ENCODE measurements around the gene GYS2. TPM values are rescaled to one million over a fixed set of nuclear protein-coding genes. Genes with fewer than 3 reads are reported as not detected.

Gene GYS2
- total RNA-seq = 10 to 100 TPM; 15.5 to 86.8 TPM
- polyA plus RNA-seq = 10 to 100 TPM; 19.8 to 48.5 TPM

DNA sequence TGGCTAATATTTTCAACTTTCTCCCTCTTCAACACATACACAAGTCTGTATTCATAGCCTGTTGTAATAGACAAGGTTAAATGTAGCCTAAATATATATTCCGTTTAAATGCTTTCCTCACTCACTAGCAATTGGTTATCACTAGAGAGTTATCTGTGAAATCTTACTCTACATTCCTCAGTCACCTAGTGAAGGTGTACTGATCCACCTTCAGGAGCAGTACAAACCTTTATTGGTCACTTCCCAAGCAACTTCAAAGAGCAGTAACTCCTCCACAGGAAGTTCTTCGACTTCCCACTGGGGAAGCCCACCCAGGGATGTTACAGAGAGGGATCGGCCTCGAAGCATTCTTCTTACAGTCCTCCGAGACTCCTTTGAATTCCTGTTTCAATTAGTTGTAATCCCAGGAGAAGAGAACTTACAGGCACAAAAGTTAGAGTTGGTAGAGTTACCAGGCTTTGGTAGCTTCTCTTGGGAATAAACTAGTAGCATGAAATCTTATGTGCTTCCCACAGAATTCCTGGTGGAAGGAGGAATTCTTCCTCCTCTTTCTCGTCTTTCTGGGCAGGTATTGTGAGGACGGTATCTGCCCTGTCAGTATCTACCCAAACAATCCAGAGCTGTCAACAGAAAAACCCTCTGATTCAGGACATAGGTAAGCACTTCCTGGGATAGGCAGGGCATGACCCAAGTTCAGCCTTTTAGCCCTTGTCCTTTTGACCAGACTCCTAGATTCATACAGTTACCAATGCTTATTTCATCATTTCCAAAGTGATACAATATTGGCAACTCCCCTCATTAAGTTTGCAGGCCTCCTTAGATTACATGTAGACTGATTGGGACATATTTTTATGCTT, at the start of gene GYS2:
GYS2 (minus strand) TSS at position 603 of the 857 bp plus-strand sequence; CDS start at position 348, 255 bp downstream.
- no peak for DNase-seq (ENCODE audit: low spot score)
- Histone ChIP-seq H3K9me3 (ENCODE audit: control insufficient read depth in 4 of 4, low read length in 3 of 4) (no peaks in the 10 kb centered on the region), H3K4me1 (ENCODE audit: control insufficient read depth in 4 of 4, insufficient read depth in 4 of 4, low read length in 3 of 4) (peaks cover 2 to 18% (median 14%) of the 10 kb centered on the region in 4 donors), H3K36me3 (ENCODE audit: control insufficient read depth in 4 of 4, insufficient read depth in 3 of 4, low read depth in 1 of 4, low read length in 3 of 4) (no peaks in the 10 kb centered on the region), H3K9ac (ENCODE audit: low read depth in 1 of 2, low read length in 2 of 2) (peak within 1 kb of the TSS; percentile 76 to 96), H3K4me3 (ENCODE audit: low read depth in 1 of 3, low read length in 3 of 3) (peak within 1 kb of the TSS; percentile 67 to 92 (median 84)), H3K27ac (ENCODE audit: low read depth in 1 of 2, low read length in 2 of 2) (peak within 1 kb of the TSS; percentile 80 to 83), H3K27me3 (ENCODE audit: control insufficient read depth in 4 of 4, insufficient read depth in 4 of 4, low read length in 3 of 4) (no peaks in the 10 kb centered on the region)
- TF ChIP-seq, protein P1, sequence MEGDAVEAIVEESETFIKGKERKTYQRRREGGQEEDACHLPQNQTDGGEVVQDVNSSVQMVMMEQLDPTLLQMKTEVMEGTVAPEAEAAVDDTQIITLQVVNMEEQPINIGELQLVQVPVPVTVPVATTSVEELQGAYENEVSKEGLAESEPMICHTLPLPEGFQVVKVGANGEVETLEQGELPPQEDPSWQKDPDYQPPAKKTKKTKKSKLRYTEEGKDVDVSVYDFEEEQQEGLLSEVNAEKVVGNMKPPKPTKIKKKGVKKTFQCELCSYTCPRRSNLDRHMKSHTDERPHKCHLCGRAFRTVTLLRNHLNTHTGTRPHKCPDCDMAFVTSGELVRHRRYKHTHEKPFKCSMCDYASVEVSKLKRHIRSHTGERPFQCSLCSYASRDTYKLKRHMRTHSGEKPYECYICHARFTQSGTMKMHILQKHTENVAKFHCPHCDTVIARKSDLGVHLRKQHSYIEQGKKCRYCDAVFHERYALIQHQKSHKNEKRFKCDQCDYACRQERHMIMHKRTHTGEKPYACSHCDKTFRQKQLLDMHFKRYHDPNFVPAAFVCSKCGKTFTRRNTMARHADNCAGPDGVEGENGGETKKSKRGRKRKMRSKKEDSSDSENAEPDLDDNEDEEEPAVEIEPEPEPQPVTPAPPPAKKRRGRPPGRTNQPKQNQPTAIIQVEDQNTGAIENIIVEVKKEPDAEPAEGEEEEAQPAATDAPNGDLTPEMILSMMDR (IDR thresholded peaks at IDR 0.05; ENCODE audit: low read depth, low read length, missing input control) = no peak
- TF ChIP-seq, protein P2, sequence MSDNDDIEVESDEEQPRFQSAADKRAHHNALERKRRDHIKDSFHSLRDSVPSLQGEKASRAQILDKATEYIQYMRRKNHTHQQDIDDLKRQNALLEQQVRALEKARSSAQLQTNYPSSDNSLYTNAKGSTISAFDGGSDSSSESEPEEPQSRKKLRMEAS (IDR thresholded peaks at IDR 0.05) = peak; percentile 75
- peak; percentile 97 to 98 for TF ChIP-seq HNF4A (conservative IDR thresholded peaks at IDR 0.05)
- TF ChIP-seq EGR1 (IDR thresholded peaks at IDR 0.05; ENCODE audit: low read depth in 2 of 2) = peak in 1 of 2 donors; percentile 48
- peak; percentile 96 to 97 for TF ChIP-seq RXRA (IDR thresholded peaks at IDR 0.05)
- TF ChIP-seq TAF1 (conservative IDR thresholded peaks at IDR 0.05) = peak; percentile 95
- peak; percentile 75 for TF ChIP-seq YY1 (IDR thresholded peaks at IDR 0.05)
- peak; percentile 48 for TF ChIP-seq NR2F2 (IDR thresholded peaks at IDR 0.05)
- TF ChIP-seq, protein P3, sequence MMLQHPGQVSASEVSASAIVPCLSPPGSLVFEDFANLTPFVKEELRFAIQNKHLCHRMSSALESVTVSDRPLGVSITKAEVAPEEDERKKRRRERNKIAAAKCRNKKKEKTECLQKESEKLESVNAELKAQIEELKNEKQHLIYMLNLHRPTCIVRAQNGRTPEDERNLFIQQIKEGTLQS (IDR thresholded peaks at IDR 0.05) = peak; percentile 95
- peak; percentile 50 to 67 for TF ChIP-seq RAD21 (IDR thresholded peaks at IDR 0.05)
- TF ChIP-seq, protein P4, sequence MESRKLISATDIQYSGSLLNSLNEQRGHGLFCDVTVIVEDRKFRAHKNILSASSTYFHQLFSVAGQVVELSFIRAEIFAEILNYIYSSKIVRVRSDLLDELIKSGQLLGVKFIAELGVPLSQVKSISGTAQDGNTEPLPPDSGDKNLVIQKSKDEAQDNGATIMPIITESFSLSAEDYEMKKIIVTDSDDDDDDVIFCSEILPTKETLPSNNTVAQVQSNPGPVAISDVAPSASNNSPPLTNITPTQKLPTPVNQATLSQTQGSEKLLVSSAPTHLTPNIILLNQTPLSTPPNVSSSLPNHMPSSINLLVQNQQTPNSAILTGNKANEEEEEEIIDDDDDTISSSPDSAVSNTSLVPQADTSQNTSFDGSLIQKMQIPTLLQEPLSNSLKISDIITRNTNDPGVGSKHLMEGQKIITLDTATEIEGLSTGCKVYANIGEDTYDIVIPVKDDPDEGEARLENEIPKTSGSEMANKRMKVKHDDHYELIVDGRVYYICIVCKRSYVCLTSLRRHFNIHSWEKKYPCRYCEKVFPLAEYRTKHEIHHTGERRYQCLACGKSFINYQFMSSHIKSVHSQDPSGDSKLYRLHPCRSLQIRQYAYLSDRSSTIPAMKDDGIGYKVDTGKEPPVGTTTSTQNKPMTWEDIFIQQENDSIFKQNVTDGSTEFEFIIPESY (IDR thresholded peaks at IDR 0.05) = peak; percentile 40
- peak in 1 of 2 donors; percentile 70 for TF ChIP-seq GABPA (IDR thresholded peaks at IDR 0.05 in 1 of 2, conservative IDR thresholded peaks at IDR 0.05 in 1 of 2)
- peak; percentile 90 for TF ChIP-seq SP1 (IDR thresholded peaks at IDR 0.05)
- peak; percentile 69 to 79 for TF ChIP-seq JUND (IDR thresholded peaks at IDR 0.05)
- peak; percentile 44 for TF ChIP-seq FOXA1 (IDR thresholded peaks at IDR 0.05)
- TF ChIP-seq, protein P5, sequence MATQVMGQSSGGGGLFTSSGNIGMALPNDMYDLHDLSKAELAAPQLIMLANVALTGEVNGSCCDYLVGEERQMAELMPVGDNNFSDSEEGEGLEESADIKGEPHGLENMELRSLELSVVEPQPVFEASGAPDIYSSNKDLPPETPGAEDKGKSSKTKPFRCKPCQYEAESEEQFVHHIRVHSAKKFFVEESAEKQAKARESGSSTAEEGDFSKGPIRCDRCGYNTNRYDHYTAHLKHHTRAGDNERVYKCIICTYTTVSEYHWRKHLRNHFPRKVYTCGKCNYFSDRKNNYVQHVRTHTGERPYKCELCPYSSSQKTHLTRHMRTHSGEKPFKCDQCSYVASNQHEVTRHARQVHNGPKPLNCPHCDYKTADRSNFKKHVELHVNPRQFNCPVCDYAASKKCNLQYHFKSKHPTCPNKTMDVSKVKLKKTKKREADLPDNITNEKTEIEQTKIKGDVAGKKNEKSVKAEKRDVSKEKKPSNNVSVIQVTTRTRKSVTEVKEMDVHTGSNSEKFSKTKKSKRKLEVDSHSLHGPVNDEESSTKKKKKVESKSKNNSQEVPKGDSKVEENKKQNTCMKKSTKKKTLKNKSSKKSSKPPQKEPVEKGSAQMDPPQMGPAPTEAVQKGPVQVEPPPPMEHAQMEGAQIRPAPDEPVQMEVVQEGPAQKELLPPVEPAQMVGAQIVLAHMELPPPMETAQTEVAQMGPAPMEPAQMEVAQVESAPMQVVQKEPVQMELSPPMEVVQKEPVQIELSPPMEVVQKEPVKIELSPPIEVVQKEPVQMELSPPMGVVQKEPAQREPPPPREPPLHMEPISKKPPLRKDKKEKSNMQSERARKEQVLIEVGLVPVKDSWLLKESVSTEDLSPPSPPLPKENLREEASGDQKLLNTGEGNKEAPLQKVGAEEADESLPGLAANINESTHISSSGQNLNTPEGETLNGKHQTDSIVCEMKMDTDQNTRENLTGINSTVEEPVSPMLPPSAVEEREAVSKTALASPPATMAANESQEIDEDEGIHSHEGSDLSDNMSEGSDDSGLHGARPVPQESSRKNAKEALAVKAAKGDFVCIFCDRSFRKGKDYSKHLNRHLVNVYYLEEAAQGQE (IDR thresholded peaks at IDR 0.05) = peak; percentile 77
- peak; percentile 77 for TF ChIP-seq HNF4G (IDR thresholded peaks at IDR 0.05)
- TF ChIP-seq FOXA2 (IDR thresholded peaks at IDR 0.05) = no peak
- 30% methylated on average over 7 of the region's 7 CpGs for WGBS

Measured in liver (tissue), 9 donors.